Prostate gland (tissue), 2 donors: ENCODE data around the gene CYP51A1. TPM values are rescaled to one million over a fixed set of nuclear protein-coding genes. Genes with fewer than 3 reads are reported as not detected.

ENCODE experiments used
- DNase-seq: peaks from one replicate; pipeline ENCODE4 v3.0.0-alpha.2; 2019; ENCODE audit warnings: low spot score
- H3K27ac ChIP-seq, 2 donors: fragments of 200-600 bp; sonication (generic); 2 replicates each; pipeline ENCODE4 v1.5.1; 2017 to 2019
- H3K27me3 ChIP-seq: fragments of 200-600 bp; sonication (generic); replicated peaks from 2 replicates; pipeline ENCODE4 v1.5.1; 2019; ENCODE audit not compliant: insufficient read depth
- H3K36me3 ChIP-seq, 2 donors: fragments of 200-600 bp; sonication (generic); 1 replicate in 1 of 2; 2 replicates in 1 of 2; pipeline versions ENCODE4 v1.5.1 to v1.8.1; 2017 to 2019
- H3K4me1 ChIP-seq: fragments of 200-600 bp; sonication (generic); replicated peaks from 2 replicates; pipeline ENCODE4 v1.5.1; 2019
- H3K4me3 ChIP-seq, 2 donors: fragments of 200-600 bp; sonication (generic); 2 replicates each; pipeline ENCODE4 v1.5.1; 2017 to 2019
- H3K9me3 ChIP-seq: fragments of 200-600 bp; sonication (generic); 2 replicates; pipeline ENCODE4 v1.5.1; 2017
- POLR2A ChIP-seq: fragments of 450-650 bp; IDR thresholded peaks from one replicate; pipeline ENCODE4 v1.6.1; 2016; ENCODE audit warnings: antibody characterized with exemption, mild to moderate bottlenecking
- POLR2AphosphoS5 ChIP-seq: sonication (generic); formaldehyde crosslinking; IDR thresholded peaks from one replicate; pipeline ENCODE4 v1.6.1; 2017; ENCODE audit warnings: antibody characterized with exemption
- WGBS: methylation state at CpG from one replicate; pipeline ENCODE4 v1.1.5; 2018; 5-methylcytosine and 5-hydroxymethylcytosine counted together
- intact Hi-C: fragments of 100-400 bp; cut with DNase I; formaldehyde crosslinking; loops from one replicate; pipeline ENCODE4 v1.14.2; 2022
- total RNA-seq, 2 donors: library from RNA; depleted of rRNA; stranded (reverse); fragments of >200 nt; gene quantifications; one replicate each; pipeline ENCODE4 v1.1.0, GENCODE V29; 2016
- TF ChIP-seq, protein P1 (sequence below), 4 experiments: fragments of 200-600 bp in 2 of 4; fragments of 450-650 bp in 2 of 4; sonication (generic) in 2 of 4; IDR thresholded peaks; 1 replicate in 3 of 4; 2 replicates in 1 of 4; pipeline ENCODE4 v1.5.1; 2016 to 2019; ENCODE audit warnings: antibody characterized with exemption in 4 of 4, mild to moderate bottlenecking in 2 of 4, moderate library complexity in 2 of 4

CYP51A1 gene
- total RNA-seq, 2 donors from 2014 or later = 51.6 to 121 TPM

DNA sequence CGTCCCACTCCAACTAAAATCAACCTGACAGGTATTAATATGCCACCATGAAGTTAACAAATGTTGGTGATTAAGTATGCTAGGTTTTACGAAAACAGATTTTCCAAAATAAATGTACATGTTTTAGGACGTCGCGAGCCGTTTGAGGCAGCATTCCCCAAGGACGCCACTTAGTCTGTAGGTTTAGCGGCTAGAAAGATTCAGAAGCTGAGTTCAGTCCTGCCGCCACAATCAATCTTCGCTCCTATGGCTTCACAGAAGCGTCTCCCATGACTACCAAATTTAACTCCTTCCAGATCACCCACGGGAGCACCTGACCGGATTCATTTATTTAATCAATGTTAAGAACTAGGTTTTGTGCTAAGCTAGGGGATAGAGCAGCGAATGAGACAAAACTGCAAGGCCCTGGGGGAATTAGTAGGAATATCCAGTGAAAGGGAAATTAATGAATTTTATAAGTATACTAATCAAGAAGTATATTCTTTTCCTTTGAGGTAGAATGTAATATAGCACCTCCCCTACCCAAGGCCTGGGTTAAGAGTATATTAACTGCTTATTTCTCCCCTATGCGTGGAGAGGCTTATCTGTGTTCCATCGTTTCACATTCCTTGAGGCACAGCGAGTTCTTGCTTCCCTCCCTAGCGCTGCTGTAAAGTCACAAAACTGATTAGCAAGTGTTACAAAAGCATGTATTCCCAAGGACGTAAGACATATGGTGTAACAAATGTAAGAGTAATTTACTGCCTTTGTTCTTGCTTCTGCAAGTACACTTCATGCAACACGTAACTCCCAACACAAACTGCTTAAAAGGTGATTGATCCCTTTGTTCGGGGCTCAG, 994 bp upstream of the CYP51A1 start:
- H3K4me3 ChIP-seq = peak overlapping the region; percentile 83 to 98
- H3K27ac ChIP-seq = peak overlapping the region; percentile 97 to 99
- no peaks in the 10 kb centered on the region for H3K9me3 ChIP-seq
- intact Hi-C loops = loop anchor here (2.0 kb wide), 2 partner anchors 194 to 312 kb away; partner anchors contain the start of genes AKAP9 and GATAD1
- no peaks in the 10 kb centered on the region for H3K36me3 ChIP-seq
- H3K27me3 ChIP-seq = no peaks in the 10 kb centered on the region
- DNase-seq = peak; percentile 33
- WGBS = 8% methylated on average over 21 of the region's 21 CpGs
- TF ChIP-seq, protein P1, sequence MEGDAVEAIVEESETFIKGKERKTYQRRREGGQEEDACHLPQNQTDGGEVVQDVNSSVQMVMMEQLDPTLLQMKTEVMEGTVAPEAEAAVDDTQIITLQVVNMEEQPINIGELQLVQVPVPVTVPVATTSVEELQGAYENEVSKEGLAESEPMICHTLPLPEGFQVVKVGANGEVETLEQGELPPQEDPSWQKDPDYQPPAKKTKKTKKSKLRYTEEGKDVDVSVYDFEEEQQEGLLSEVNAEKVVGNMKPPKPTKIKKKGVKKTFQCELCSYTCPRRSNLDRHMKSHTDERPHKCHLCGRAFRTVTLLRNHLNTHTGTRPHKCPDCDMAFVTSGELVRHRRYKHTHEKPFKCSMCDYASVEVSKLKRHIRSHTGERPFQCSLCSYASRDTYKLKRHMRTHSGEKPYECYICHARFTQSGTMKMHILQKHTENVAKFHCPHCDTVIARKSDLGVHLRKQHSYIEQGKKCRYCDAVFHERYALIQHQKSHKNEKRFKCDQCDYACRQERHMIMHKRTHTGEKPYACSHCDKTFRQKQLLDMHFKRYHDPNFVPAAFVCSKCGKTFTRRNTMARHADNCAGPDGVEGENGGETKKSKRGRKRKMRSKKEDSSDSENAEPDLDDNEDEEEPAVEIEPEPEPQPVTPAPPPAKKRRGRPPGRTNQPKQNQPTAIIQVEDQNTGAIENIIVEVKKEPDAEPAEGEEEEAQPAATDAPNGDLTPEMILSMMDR (IDR thresholded peaks at IDR 0.05) = no peak
- TF ChIP-seq POLR2A = no peak
- TF ChIP-seq POLR2AphosphoS5 = peak; percentile 52
- H3K4me1 ChIP-seq = peaks cover 6% of the 10 kb centered on the region

DNA sequence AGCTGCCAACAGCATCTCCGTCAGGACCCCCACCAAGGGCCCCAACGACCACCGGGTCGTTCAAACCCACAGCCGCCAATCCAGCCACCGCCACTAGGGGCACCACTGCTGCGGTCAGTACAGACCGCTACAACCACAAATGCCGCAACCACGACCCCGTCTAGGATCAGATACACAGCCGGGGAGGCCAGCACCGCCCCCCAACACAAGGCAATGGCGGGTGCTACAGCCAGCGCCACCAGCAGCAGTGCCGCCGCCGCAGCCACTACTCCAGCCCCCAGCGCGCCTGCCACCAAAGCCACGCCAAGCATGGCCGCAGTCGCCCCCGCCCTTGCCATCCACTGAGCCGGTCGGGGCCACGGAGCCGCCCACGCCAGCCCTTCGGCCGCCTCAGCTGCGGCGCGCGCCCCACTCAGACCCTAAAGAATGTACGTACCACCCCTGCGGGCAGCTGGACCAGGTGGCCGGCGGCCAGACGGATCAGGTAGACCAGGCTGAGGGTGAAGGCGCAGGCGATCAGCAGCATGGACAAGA, 473 bp downstream of the CYP51A1 start:
- Histone ChIP-seq H3K27ac (peak overlapping the region; percentile 97 to 99), H3K9me3 (no peaks in the 10 kb centered on the region), H3K4me1 (peaks cover 6% of the 10 kb centered on the region), H3K4me3 (peak overlapping the region; percentile 83 to 98), H3K36me3 (no peaks in the 10 kb centered on the region), H3K27me3 (no peaks in the 10 kb centered on the region)
- intact Hi-C loops = loop anchor here (2.0 to 5.0 kb wide), 3 partner anchors 92 to 313 kb away; partner anchors contain the start of genes AKAP9 and GATAD1
- TF ChIP-seq, protein P1 (IDR thresholded peaks at IDR 0.05) = peak; percentile 63 to 85 (median 79)
- no peak for TF ChIP-seq POLR2A
- under 1% methylated on average over 36 of the region's 42 CpGs for WGBS
- peak; percentile 64 for DNase-seq

DNA sequence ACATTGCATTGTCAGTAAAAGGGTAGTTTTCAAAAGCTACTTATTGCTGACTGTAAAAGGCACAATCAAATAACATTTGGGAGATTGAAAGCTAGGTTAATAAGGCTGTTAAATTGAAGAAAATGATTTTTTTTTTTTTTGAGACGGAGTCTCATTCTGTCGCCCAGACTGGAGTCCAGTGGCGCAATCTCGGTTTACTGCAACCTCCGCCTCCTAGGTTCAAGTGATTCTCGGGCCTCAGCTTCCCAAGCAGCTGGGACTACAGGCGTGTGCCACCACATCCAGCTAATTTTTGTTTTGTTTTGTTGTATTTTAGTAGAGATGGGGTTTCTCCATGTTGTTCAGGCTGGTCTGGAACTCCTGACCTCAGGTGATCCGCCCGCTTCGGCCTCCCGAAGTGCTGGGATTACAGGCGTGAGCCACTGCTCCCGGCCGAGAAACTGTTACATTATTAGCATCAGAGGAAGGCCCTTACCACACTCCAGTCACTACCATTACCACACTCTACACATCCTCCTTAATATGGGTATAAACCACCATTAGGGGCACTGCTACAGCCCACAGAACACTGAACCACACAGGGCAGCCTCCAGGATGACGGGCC, 1.0 kb downstream of the CYP51A1 start:
- Histone ChIP-seq H3K27ac (peak overlapping the region; percentile 97 to 99), H3K27me3 (no peaks in the 10 kb centered on the region), H3K4me3 (peak overlapping the region; percentile 83 to 98), H3K36me3 (no peaks in the 10 kb centered on the region), H3K4me1 (peaks cover 6% of the 10 kb centered on the region), H3K9me3 (no peaks in the 10 kb centered on the region)
- no peak for DNase-seq
- WGBS = 29% methylated on average over 15 of the region's 15 CpGs
- intact Hi-C loops = loop anchor here (5.0 kb wide), 1 partner anchor 91 kb away; no protein-coding TSS in a partner anchor
- TF ChIP-seq, protein P1 (IDR thresholded peaks at IDR 0.05) = no peak
- TF ChIP-seq POLR2A (no peak), POLR2AphosphoS5 (no peak)

DNA sequence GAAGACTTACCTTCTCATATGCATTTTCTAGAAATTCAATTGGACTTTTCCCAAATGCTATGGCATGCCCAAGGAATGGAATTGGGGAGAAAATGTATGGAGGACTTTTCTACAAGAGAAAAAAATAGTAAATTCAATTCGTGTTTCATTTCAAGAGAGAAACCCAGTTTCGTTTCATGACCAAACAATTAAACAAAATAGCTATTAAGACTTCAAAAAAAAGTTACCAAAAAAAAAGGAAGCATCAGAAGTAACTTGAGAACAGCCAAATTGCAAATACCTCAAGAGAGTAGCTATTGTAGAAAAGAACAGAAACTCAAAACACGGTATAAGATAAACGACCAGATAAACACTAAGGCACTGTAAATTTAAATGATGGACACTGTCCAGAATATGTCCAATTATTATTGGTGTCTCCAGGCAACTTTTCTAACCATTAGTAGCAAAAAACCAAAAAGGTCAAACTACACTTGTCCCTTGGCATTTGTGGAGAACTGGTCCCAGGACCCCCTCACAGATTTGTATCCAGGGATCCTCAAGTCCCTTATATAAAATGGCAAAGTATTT, 2.4 kb downstream of the CYP51A1 start:
- peaks cover 6% of the 10 kb centered on the region for H3K4me1 ChIP-seq
- no peak overlapping the region for H3K27ac ChIP-seq
- H3K27me3 ChIP-seq = no peaks in the 10 kb centered on the region
- no peak for DNase-seq
- TF ChIP-seq POLR2AphosphoS5 (no peak), POLR2A (no peak)
- TF ChIP-seq, protein P1 (IDR thresholded peaks at IDR 0.05) = no peak
- H3K9me3 ChIP-seq = no peaks in the 10 kb centered on the region
- intact Hi-C loops = loop anchor here (5.0 kb wide), 1 partner anchor 90 kb away; no protein-coding TSS in a partner anchor
- H3K36me3 ChIP-seq = no peaks in the 10 kb centered on the region
- WGBS = 6% methylated on average over 4 of the region's 4 CpGs
- no peak overlapping the region for H3K4me3 ChIP-seq
